NAMALWA (cell line): ENCODE data around the gene CWC27.

ENCODE experiments used
- DNase-seq: peaks from one replicate; pipeline ENCODE4 v3.0.0-alpha.2; 2015; ENCODE audit warnings: low spot score

Gene CWC27

DNA sequence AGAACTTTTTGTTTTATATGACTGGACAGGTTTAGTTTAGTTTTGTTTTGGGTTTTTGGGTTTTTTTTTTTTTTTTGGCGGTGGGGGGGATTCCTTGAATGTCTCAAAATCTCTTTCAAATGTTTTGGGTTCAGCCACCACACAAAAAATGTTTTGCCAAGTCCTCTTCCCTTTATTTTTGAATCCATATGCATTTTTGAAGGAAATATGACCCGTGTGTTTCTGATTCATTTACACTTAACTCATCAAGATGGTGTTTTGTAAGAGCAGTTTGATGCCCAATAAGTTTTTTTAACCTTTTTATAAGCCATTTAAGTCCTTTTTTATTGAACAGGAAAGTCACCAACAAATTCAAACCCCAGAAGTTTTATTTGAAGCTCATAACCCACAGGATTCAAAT is 209.8 kb downstream of the CWC27 start:
- no peak for DNase-seq

DNA sequence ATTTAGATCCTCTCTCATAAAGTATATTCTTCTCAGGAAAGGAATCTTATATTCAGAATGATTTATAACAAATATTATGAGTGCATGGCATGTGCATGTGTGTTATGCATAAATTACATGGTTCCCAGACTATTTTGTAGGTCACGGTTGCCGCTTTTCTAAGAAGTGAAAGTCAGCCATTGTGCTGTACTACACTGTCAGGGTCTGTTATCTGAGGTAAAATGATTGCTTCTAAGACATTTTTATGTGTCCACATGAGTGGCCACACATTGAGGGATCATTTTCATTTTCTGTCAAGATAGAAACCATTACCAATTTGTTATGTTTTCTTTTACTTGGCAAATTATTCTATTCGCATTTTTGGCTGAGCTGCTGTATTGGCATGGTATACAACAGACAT is 210.8 kb downstream of the CWC27 start:
- DNase-seq, result no peak

DNA sequence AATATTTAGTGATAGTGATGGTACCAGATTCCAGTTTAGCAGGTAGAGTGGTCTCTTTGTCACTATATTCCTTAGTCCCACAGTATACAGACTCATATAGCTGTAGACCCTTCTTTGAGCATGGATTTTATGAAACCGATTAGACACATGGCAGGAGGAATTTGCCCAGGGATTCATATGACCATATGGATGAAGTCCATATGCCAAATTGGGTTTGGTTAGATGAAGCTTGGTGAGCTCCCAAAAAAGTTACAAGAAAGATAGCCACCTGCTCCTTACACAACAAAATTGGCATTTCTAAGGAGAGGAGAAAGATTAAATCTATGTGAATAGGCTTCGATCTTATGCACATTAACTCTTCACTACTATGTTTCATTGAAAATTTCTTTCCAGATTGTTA is 211.4 kb downstream of the CWC27 start:
- DNase-seq, result no peak

DNA sequence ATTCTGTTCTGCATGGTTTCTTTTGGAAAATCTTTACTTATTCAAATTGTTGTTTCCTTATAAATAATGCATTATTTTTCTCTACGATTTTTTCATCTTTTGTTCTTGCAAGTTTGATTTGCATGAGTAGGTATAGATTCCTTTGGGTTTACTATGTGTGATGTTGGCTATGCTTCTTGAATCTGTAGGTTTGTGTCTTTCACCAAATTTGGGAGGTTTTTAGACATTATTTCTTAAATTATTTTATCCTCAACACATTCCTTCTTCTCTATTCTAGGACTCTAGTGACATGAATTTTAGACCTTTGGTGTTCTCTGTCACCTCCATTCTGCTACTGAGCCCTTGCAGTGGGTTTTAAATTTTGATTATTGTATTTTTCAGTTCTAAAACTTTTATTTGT is 219.0 kb downstream of the CWC27 start:
- no peak for DNase-seq

DNA sequence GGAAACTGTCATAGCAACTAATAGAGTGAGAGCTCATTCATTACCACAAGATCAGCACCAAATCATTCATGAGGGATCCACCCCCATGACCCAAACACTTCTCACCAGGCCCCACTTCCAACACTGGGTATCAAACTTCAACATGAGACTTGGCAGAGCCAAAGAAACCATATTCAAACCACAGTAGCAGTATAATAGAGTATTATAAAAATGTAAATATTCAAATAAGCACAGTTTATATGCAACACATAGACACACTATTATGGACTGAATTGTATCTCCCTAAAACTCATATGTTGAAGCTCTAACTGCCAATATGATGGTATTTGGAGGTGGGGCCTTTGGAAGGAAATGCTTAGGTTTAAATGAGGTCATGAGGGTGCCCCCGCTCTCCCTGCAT is 240.5 kb downstream of the CWC27 start:
- no peak for DNase-seq

DNA sequence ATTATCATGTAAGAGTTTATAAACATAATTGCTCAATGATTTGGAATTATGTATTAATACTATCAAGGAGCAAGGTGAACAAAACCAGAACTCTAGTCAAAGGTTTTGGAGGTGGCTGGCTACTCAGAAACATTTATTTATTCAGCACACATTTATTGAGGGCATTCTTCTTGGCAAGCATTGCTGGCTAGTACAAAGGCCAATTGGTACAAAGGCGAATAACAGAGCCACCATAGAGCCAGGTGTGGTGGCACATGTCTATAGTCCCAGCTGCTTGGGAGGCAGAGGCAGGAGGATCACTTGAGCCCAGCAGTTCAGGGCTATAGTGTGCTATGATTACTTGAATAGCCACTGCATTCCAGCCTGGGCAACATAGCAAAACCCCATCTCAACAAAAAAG is 242.1 kb downstream of the CWC27 start:
- no peak for DNase-seq

DNA sequence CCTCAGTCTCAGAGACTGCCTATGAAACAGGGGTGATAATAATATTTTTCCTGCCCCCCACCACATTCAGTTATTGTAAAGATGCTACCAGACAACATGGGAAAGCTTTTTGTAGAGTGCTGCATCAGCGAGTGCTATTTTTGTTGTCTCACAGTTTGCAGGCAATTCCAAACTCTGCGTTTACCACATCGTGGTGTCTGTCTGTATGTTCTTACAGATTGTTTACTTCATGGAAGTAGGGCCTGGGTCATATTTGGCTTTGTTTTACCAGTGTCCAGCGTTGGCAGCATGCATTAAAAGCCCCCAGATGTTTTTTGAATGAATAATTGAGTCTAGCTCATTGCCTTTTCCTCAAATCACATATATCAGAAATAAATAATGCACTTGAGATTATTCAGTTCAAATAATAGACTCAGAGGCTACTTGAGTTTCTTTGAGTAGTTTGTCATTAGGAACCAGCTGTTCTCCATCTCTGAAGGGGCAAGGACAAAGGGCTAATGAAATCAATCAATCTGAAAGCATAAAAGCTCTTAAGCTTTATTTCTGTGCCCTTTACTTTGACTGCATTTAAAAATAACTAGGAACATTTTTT is 243.7 kb downstream of the CWC27 start:
- no peak for DNase-seq

DNA sequence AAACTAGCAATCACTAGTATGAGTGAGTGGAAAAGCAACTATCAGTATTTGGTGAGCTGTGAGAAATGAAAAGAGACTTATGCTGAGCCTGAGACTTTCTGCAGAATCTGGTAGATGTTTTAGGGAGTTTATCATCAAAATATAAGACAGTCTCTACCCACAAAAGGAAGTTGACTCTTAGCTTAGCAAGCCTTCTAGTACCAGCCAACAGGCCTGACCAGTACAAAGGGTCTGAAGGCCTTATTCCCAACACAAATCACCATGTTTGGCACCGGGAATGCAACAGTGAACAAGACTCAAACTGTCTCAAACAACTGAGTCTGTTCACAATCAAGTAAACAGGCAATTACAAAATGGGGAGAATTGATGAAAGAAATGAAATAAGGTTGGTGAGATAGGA is 244.4 kb downstream of the CWC27 start:
- DNase-seq, result no peak

DNA sequence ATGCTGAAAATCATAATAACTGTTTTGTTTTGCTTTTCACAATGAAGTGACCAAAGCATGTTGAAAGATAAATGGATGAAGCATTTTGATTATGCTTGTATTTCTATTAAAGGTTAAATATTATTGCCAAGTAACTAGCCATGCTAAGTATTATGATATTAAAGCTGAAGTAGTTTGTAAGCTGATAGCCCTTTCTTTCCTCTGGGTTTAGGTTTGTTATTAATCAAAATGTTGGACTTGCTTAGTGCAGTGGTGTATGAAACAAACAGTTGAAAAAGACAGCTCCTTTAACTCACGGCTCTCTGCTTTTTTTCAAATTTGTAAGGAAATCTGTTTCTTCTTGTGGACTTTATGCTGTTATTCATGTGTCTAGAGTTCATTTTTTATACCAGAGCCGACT is 246.0 kb downstream of the CWC27 start:
- no peak for DNase-seq

DNA sequence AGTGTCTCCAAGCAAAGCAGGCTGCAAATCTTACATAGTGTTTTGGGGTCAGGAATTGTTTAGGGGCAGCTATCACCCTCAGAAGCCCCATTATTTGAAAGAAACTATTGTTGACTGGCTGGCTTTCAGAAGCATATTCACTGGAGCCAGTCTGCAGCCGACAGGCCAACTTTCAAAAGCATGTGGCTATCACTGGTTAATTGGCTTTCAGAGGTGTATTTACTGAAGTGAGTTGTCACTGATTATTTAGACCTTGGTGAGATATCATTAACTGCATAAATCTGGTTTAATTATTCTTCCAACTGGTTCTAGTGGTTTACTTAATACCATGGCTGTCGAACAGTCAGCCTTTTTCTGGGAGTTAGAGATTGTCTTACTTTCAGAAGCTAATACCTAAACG is 247.0 kb downstream of the CWC27 start:
- DNase-seq, result no peak

DNA sequence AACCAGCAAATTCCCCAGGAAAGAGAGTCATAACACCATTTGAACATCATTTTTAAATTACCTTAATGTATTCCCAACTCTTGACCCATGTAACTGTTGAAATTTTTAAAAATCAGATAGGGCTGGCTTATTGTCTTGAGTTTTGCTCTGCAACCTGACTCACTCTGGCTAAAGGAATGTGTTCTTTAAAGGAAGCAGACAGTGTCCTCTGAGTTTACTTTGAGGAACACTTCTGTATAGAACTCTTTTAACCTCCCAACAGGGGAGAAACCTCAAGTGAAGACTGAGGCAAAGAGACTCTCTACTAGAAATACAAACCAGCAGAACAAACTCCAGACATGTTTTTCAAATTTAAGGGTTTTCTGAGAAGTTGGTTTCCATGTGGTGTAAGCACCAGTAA is 248.9 kb downstream of the CWC27 start:
- no peak for DNase-seq

DNA sequence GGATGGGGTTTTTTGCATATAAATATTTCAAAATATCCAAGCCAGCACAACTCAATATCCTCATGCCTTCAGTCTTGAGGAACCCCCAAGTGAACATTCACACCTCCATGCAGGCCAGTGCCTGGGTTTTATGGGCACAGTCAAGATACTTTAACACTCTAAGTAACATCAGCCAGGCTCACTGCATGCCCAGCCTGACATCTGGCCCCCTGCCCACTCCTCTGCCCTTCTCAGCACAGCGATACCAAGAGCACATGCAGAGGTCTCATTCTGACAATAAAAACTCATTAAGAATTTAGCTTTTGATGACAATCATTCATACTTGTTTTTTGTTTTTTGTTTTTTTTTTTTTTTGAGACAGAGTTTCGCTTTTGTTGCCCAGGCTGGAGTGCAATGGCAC is 250.0 kb downstream of the CWC27 start:
- no peak for DNase-seq

DNA sequence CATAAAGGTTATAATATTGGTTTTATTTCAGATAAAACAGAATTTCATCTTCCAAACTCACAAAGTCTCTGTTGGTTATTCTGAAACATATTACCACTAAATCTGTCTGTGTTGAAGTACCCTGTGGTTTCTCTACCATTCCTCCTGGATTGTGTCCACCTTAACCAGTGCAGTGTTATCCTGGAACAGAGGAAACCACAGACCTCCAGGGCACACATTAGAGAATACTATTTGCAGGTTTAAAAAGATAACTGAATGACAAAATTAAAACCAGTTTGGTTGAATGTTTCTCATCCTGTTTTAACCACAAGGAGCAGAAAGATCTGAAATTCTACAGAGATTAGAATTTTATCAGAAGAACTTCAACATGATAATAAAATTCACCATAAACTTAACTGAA is 251.8 kb downstream of the CWC27 start:
- DNase-seq, result no peak

DNA sequence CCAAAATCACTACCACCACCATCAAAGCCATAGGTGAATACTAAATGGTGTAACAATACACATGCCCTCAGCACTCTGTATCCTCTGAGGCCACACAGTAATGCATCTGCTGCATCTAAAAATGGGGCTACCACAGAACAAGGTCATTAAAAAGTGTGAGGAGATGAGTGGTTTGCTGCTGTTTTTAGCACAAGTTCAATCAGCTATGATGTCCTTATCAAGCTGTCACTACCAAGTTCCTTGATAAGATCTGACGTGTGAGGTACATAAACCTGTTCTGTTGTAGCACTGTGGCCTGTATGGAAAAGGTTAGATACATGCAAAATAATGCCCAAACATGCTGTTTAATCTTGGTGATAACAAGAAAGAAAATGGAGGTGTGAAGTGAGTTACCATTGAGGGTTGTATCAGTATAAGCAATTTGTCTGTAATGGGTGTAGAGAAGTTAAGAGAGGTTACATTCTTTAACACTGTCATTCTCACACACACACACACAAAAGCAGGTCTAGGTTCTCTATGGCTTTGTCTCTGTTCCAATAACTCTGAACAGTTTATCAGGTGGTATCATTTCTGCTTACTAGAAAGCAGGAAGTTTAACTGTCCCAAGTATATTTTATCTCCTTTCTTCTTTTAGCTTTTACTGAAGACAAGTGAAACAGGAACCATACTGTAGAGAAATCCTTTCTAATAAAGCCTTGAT is 252.9 kb downstream of the CWC27 start:
- DNase-seq, result peak; percentile 15

DNA sequence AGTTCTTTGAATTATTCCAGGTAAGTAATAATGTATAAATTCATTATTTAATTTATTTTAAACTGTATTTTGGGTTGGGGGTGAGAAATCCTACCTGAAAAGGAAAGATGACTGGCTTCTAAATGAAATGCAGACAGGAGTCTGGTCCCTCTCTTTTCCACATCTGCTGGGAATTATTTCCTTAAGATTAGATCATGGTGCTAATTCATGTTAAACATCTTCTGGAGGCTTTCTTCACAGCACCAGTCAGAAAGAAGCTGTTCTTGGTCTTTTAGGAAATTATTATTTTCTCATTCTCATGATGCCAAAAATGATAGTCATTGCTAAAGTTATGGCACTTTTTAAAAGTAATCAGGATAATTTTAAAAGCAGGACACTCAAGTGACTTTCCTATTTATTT is 254.2 kb downstream of the CWC27 start:
- no peak for DNase-seq

DNA sequence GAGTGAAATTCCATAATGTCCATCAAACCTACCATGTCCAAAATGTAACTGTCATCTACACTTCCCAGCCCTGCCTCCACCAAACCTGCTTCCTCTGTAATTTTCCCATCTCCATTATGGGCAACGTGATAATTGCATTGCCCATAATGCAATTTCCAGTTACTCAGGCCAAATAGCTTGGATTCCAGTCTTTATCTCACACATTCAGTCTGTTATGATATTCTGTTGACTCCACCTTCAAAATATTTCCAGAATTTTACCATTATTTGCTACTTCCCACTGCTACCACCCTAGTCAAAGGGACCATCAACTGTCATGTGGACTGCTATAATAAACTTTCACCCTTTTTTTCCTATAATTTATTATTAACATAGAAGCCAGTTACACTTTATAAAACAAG is 256.0 kb downstream of the CWC27 start:
- DNase-seq, result no peak

DNA sequence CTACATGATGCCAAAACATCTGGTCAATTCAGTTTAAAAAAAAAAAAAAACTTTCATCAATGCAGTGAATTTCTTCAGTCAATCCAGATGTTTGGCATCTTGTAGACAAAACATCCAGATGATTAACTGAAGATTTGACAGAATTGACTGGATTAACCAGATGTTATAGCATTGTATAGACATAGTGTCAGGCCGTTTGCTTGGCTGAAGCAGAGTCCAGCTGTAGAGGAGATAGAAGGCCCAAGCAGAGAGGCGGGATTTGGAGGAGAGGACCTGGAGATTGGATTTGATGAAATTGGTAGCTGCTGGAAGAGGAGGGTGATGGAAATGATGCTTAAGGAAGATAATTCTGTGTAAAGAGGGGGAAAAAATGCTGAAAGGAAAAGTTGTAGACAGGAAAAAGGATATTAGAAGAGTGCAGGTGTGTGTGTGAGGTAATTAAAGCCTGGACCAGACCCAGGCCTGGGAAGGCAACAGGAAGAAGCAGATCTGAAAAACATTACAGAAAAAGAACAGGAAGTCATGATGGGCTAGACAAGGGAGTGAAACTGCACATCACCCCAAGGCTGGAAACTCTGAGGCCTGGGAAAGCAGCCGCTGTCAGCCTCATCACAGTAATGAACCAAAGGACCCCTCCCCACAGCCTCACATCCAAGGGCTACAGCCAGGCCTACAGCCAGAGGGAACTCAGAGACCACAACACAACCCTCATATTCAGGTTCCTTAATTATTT is 258.3 kb downstream of the CWC27 start:
- DNase-seq, result no peak

DNA sequence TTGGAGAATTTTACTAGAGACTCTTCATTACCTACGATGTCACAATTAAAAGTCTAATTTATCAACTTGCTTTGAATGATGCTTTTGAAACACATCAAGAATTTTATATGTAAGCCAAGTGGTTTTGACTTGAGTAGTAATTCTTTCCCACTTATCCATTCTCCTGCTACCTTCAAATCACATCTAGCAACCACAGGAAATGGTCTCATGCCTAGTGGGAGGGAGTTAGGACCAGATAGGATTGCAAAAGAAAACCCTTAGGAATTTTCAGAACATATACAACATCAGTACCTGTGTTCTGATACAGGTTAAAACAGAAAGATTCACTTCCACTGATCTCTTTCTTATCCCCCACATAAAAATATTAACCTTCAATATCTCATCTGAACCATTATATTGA is 260.4 kb downstream of the CWC27 start:
- no peak for DNase-seq

DNA sequence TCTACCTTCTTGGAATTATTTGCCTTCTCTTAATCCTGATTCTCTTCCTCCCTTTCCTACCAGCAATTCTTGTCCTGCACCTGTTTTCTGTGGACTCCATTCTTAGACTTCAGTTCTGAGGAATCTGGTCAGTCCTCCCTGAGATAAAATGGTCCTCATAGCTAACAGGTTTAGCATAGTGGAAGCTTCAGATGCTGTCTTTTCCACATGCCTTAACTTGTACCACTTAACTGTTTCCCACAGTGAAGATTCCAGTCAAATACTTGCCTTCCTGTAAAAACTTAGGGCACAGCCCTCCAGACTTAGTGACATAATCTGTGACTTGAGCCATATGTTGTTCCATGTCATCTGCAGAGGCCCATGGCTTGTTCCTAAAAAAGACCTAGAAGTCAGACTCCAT is 261.3 kb downstream of the CWC27 start:
- DNase-seq, result no peak

DNA sequence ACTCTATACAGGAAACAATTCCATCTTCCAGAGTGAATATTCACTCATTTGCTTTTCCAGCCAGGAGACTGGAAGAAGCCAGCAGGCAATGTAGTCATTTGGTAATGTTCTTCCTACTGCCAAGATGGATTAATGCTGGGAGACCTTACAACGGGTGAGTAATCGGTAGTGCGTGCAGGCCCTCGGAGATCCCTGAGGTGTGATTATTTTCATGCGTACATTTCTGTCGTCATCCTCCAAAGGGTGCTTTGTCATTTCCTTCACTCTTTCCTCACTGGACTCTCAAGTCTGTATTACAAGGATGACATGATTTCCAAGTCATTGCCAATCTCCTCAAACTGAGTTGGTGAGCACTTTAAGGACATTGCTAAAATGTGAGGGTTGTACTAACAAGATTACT is 263.5 kb downstream of the CWC27 start:
- no peak for DNase-seq

DNA sequence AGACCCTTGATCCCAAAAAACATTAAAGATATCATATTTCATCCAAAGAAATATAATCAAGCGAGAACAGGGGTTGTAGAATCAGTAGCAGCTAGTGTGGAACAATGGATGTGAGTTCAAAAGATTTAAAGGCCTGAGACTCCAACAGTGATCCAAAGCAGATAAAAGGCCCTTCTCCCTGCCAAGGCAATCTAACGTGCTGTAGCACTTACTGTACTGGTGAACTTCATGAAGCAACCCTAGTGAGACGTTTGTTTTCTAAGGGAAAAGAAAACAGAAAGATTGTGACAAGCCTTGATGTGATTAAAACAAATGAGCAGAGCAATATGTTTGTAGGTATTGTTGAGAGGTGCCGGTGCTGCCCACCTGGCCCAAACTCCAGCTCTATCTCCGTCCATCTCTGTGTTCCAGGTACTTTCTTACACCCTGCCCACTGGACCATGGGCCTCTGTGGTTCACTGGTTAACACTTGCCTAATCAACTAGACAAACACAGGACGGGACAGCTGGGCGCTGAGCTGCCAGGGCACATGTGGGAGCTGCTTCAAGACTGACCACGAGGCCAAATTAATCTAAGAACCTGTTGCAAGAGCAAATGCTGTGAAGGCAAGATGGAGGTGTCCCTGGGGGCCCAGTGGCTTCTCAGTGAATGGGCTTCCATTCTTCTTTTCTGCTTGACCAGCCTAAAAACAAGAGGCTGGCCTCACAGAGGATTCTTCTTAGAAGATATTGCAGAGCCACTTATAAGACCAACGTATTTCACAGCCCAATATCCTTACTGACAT is 265.5 kb downstream of the CWC27 start:
- peak; percentile 13 for DNase-seq

DNA sequence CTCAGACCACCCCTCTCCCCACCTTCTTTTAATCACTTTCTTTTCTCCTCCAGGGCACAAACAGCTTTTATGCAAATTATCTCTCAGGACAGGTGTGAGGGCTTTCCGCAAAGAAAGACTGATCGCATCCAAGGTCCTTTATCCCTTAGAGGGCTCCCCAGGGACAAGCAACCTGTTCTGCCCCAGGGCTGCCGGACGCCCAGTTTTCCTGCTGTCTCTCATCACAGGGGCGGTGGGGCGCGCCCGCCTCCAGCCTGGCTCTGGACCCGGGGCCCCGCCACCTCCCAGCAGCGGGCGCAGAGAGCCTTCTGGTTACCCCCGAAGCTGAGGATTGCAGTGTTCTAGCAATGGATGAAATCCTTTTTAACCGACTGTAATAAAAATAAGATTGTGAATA is 266.1 kb downstream of the CWC27 start:
- DNase-seq, result no peak
